Adipocyte (in vitro differentiated cells): ENCODE data around the gene USF1.

Experiments used
- DNase-seq: peaks from one replicate; pipeline ENCODE4 v3.0.0-alpha.2; 2015; ENCODE audit warnings: low read depth
- H3K27me3 ChIP-seq: replicated peaks from 2 replicates; pipeline ENCODE4 v1.7.0; 2013; ENCODE audit warnings: mild to moderate bottlenecking, low read length, moderate library complexity; ENCODE audit not compliant: control insufficient read depth, insufficient read depth
- H3K36me3 ChIP-seq: 2 replicates; pipeline ENCODE4 v1.7.0; 2013; ENCODE audit warnings: low read length, mild to moderate bottlenecking, moderate library complexity; ENCODE audit not compliant: control insufficient read depth, insufficient read depth, severe bottlenecking
- H3K4me1 ChIP-seq: 2 replicates; pipeline ENCODE4 v1.7.0; 2013; ENCODE audit warnings: mild to moderate bottlenecking, low read length, moderate library complexity; ENCODE audit not compliant: control insufficient read depth, insufficient read depth
- H3K4me3 ChIP-seq: 2 replicates; pipeline ENCODE4 v1.7.0; 2013; ENCODE audit warnings: mild to moderate bottlenecking, low read length, moderate library complexity
- H3K9ac ChIP-seq: 2 replicates; pipeline ENCODE4 v1.7.0; 2013; ENCODE audit warnings: mild to moderate bottlenecking, low read length, moderate library complexity
- H3K9me3 ChIP-seq: 2 replicates; pipeline ENCODE4 v1.7.0; 2013; ENCODE audit warnings: mild to moderate bottlenecking, low read length, moderate library complexity; ENCODE audit not compliant: control insufficient read depth

The USF1 gene

GRCh38 chr1:161086457-161086856 is 40.7 kb upstream of the USF1 start:
- Histone ChIP-seq H3K9ac (no peak overlapping the region), H3K36me3 (no peaks in the 10 kb centered on the region), H3K4me1 (peaks cover 30% of the 10 kb centered on the region), H3K4me3 (no peak overlapping the region), H3K27me3 (no peaks in the 10 kb centered on the region), H3K9me3 (no peaks in the 10 kb centered on the region)
- DNase-seq, result no peak

- Histone ChIP-seq H3K4me1 (peaks cover 43% of the 10 kb centered on the region), H3K9me3 (no peaks in the 10 kb centered on the region), H3K27me3 (no peaks in the 10 kb centered on the region), H3K36me3 (no peaks in the 10 kb centered on the region), H3K4me3 (no peak overlapping the region), H3K9ac (peak overlapping the region; percentile 33)
- DNase-seq, result peak; percentile 15
Observed at GRCh38 chr1:161085165-161085564, 39.4 kb upstream of the USF1 start.

GRCh38 chr1:161084597-161084988 is 38.8 kb upstream of the USF1 start:
- H3K27me3 ChIP-seq, result no peaks in the 10 kb centered on the region
- H3K9me3 ChIP-seq, result no peaks in the 10 kb centered on the region
- peaks cover 47% of the 10 kb centered on the region for H3K4me1 ChIP-seq
- no peak overlapping the region for H3K4me3 ChIP-seq
- no peaks in the 10 kb centered on the region for H3K36me3 ChIP-seq
- H3K9ac ChIP-seq, result no peak overlapping the region
- DNase-seq, result no peak

- no peak overlapping the region for H3K9ac ChIP-seq
- no peaks in the 10 kb centered on the region for H3K36me3 ChIP-seq
- no peaks in the 10 kb centered on the region for H3K27me3 ChIP-seq
- peaks cover 47% of the 10 kb centered on the region for H3K4me1 ChIP-seq
- H3K9me3 ChIP-seq, result no peaks in the 10 kb centered on the region
- H3K4me3 ChIP-seq, result no peak overlapping the region
- no peak for DNase-seq
Observed at GRCh38 chr1:161083748-161084596, 38.2 kb upstream of the USF1 start.

GRCh38 chr1:161082996-161083747 is 37.4 kb upstream of the USF1 start:
- no peaks in the 10 kb centered on the region for H3K27me3 ChIP-seq
- no peaks in the 10 kb centered on the region for H3K36me3 ChIP-seq
- H3K4me1 ChIP-seq, result peaks cover 47% of the 10 kb centered on the region
- no peak overlapping the region for H3K4me3 ChIP-seq
- H3K9me3 ChIP-seq, result no peaks in the 10 kb centered on the region
- H3K9ac ChIP-seq, result peak overlapping the region; percentile 56
- DNase-seq, result peak; percentile 83

- Histone ChIP-seq H3K27me3 (no peaks in the 10 kb centered on the region), H3K9me3 (no peaks in the 10 kb centered on the region), H3K4me1 (peaks cover 47% of the 10 kb centered on the region), H3K9ac (no peak overlapping the region), H3K36me3 (no peaks in the 10 kb centered on the region), H3K4me3 (no peak overlapping the region)
- no peak for DNase-seq
Observed at GRCh38 chr1:161082483-161082882, 36.7 kb upstream of the USF1 start.

- no peaks in the 10 kb centered on the region for H3K36me3 ChIP-seq
- H3K27me3 ChIP-seq, result no peaks in the 10 kb centered on the region
- no peaks in the 10 kb centered on the region for H3K9me3 ChIP-seq
- DNase-seq, result no peak
- no peak overlapping the region for H3K9ac ChIP-seq
- peaks cover 47% of the 10 kb centered on the region for H3K4me1 ChIP-seq
- no peak overlapping the region for H3K4me3 ChIP-seq
Observed at GRCh38 chr1:161081519-161081918, 35.7 kb upstream of the USF1 start.

GRCh38 chr1:161080441-161081405 is 34.9 kb upstream of the USF1 start:
- peak; percentile 42 for DNase-seq
- no peaks in the 10 kb centered on the region for H3K9me3 ChIP-seq
- no peak overlapping the region for H3K4me3 ChIP-seq
- H3K4me1 ChIP-seq, result peaks cover 47% of the 10 kb centered on the region
- no peaks in the 10 kb centered on the region for H3K36me3 ChIP-seq
- H3K27me3 ChIP-seq, result no peaks in the 10 kb centered on the region
- H3K9ac ChIP-seq, result peak overlapping the region; percentile 5

- H3K4me3 ChIP-seq, result no peak overlapping the region
- H3K9ac ChIP-seq, result no peak overlapping the region
- H3K36me3 ChIP-seq, result no peaks in the 10 kb centered on the region
- H3K27me3 ChIP-seq, result no peaks in the 10 kb centered on the region
- H3K9me3 ChIP-seq, result no peaks in the 10 kb centered on the region
- DNase-seq, result no peak
- H3K4me1 ChIP-seq, result peaks cover 38% of the 10 kb centered on the region
Observed at GRCh38 chr1:161079436-161080110, 33.8 kb upstream of the USF1 start.

- Histone ChIP-seq H3K27me3 (no peaks in the 10 kb centered on the region), H3K9ac (no peak overlapping the region), H3K9me3 (no peaks in the 10 kb centered on the region), H3K36me3 (no peaks in the 10 kb centered on the region), H3K4me3 (no peak overlapping the region), H3K4me1 (peaks cover 18% of the 10 kb centered on the region)
- no peak for DNase-seq
Observed at GRCh38 chr1:161077426-161077825, 31.6 kb upstream of the USF1 start.
